ENCODE results near the gene CBARP. TPM values are rescaled to one million over a fixed set of nuclear protein-coding genes. Genes with fewer than 3 reads are reported as not detected.
A peak's percentile ranks its signal among the peaks of the same experiment; 100 is the strongest.

Gene CBARP
- total and polyA plus RNA-seq, 2 of the 13 experiments (the other 11 are each of a cell fraction or from before 2014, with no cell fraction given), result 1.2 to 1.4 TPM

GRCh38 chr19:1241417-1242095, 3.8 kb upstream of the CBARP start, which contains the start of gene ATP5F1D (continued):
- TF ChIP-seq ZNF318 (CRISPR knock-in tag; IDR thresholded peaks at IDR 0.05), result no peak
- TF ChIP-seq ZNF329 (CRISPR knock-in tag; IDR thresholded peaks at IDR 0.05; ENCODE audit: low read depth), result 0 out of 2 replicates have a peak, but pooled peaks have one; percentile 82
- TF ChIP-seq DRAP1 (CRISPR knock-in tag; IDR thresholded peaks at IDR 0.05), result peak; percentile 33; the same call in 1 of the 2 replicates
- no peak for TF ChIP-seq ZNF570 (CRISPR knock-in tag; IDR thresholded peaks at IDR 0.05; ENCODE audit: borderline replicate concordance)
- no peak for TF ChIP-seq ZFP36 (IDR thresholded peaks at IDR 0.05; ENCODE audit: borderline replicate concordance, low read depth, low read length, partially characterized antibody)
- TF ChIP-seq GPN1 (CRISPR knock-in tag; IDR thresholded peaks at IDR 0.05; ENCODE audit: borderline replicate concordance), result no peak
- peak; percentile 86; the same call in 1 of the 2 replicates for TF ChIP-seq ZNF235 (CRISPR knock-in tag; IDR thresholded peaks at IDR 0.05; ENCODE audit: borderline replicate concordance)
- no peak for TF ChIP-seq ZNF296 (CRISPR knock-in tag; conservative IDR thresholded peaks at IDR 0.05)
- TF ChIP-seq SALL1 (CRISPR knock-in tag; IDR thresholded peaks at IDR 0.05), result peak; percentile 11; the same call in 1 of the 2 replicates
- no peak for TF ChIP-seq NR2F6 (IDR thresholded peaks at IDR 0.05)
- TF ChIP-seq NR2F6 (CRISPR knock-in tag; IDR thresholded peaks at IDR 0.05), result peak; percentile 68; the same call in 1 of the 2 replicates
- TF ChIP-seq POGK (CRISPR knock-in tag; conservative IDR thresholded peaks at IDR 0.05), result peak; percentile 6; the same call in 1 of the 2 replicates
- TF ChIP-seq HNRNPLL (IDR thresholded peaks at IDR 0.05; ENCODE audit: low read depth, low read length, poor library complexity, severe bottlenecking), result peak; percentile 90
- TF ChIP-seq ASH2L (IDR thresholded peaks at IDR 0.05; ENCODE audit: insufficient read length, low read depth, low read length), result peak; percentile 77
- no peak for TF ChIP-seq TBX2 (CRISPR knock-in tag; IDR thresholded peaks at IDR 0.05; ENCODE audit: borderline replicate concordance)
- TF ChIP-seq ZNF282 (IDR thresholded peaks at IDR 0.05; ENCODE audit: partially characterized antibody), result no peak
- peak; percentile 57; the same call in 1 of the 2 replicates for TF ChIP-seq ZNF501 (CRISPR knock-in tag; IDR thresholded peaks at IDR 0.05)
- TF ChIP-seq TARDBP (CRISPR knock-in tag; IDR thresholded peaks at IDR 0.05), result 0 out of 2 replicates have a peak, but pooled peaks have one; percentile 16
- peak; percentile 20; the same call in 1 of the 2 replicates for TF ChIP-seq ZNF607 (CRISPR knock-in tag; IDR thresholded peaks at IDR 0.05; ENCODE audit: borderline replicate concordance)
- no peak for TF ChIP-seq NKX3-1 (CRISPR knock-in tag; IDR thresholded peaks at IDR 0.05)
